Fibroblast of lung (primary cell): ENCODE data around the gene EMSY.

ENCODE experiments used
- EZH2 ChIP-seq: IDR thresholded peaks from 2 replicates; pipeline ENCODE4 v1.5.1; 2012; ENCODE audit warnings: low read length, control low read depth, mild to moderate bottlenecking; ENCODE audit errors: missing control alignments
- TF ChIP-seq, protein P1 (sequence below), 2 donors: IDR thresholded peaks in 1 of 2; conservative IDR thresholded peaks in 1 of 2; 1 replicate in 1 of 2; 2 replicates in 1 of 2; pipeline ENCODE4 v1.5.1; 2011 to 2012; ENCODE audit warnings: low read length in 2 of 2, control low read depth in 1 of 2, inconsistent platforms in 1 of 2, low read depth in 1 of 2, mild to moderate bottlenecking in 1 of 2

DNA sequence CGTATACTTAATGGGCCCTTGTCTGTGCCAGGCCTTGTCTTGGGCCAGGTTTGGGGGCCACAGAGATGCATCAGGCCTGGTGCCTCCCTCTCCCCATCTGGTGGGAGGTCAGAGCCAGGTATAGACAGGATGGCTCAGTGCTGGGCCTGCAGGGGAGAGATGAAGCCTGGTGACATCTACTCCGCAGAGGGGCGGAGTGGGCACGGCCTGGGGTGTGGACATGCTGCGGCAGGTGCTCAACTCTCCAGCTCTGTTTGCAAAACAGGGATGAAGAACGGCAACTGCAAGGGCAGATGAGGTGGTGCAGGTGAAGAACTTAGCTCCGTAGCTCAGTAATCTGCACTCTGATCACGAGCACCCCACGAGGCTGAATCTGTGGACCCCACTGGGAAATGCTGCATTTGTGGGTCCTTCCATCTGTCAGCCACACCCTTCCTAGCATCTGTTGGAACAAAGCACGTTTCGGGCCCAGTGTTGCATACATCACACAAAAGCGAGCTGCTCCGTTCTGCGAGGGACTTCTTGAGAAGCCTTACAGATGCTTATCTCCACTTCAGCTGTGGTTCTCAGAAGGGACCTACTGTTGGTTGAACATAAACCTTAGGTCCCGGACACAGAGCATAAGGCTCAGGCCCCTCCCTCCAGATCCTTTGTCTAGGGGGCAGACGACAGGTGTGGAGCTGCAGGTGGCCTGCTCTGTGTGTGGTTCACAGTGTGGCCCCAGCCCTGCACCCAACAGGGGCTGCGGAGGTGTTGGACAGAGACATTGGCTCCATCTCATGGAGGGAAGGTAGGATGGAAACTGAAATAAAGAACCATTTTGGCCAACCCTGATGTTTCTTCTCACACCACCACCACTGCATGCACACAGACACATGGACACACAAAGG, 147.5 kb downstream of the EMSY start:
- TF ChIP-seq, protein P1, sequence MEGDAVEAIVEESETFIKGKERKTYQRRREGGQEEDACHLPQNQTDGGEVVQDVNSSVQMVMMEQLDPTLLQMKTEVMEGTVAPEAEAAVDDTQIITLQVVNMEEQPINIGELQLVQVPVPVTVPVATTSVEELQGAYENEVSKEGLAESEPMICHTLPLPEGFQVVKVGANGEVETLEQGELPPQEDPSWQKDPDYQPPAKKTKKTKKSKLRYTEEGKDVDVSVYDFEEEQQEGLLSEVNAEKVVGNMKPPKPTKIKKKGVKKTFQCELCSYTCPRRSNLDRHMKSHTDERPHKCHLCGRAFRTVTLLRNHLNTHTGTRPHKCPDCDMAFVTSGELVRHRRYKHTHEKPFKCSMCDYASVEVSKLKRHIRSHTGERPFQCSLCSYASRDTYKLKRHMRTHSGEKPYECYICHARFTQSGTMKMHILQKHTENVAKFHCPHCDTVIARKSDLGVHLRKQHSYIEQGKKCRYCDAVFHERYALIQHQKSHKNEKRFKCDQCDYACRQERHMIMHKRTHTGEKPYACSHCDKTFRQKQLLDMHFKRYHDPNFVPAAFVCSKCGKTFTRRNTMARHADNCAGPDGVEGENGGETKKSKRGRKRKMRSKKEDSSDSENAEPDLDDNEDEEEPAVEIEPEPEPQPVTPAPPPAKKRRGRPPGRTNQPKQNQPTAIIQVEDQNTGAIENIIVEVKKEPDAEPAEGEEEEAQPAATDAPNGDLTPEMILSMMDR (conservative IDR thresholded peaks at IDR 0.05 in 1 of 2, IDR thresholded peaks at IDR 0.05 in 1 of 2; ENCODE audit: low read depth in 1 of 2, low read length in 2 of 2) = no peak
- no peak for TF ChIP-seq EZH2
